GM12878 (cell line): ENCODE results near the gene MPV17. TPM values are rescaled to one million over a fixed set of nuclear protein-coding genes. Genes with fewer than 3 reads are reported as not detected.

Source experiments
- ATAC-seq: fragments of 200-7000 bp; cut with Tn5 transposase; 3 replicates; pipeline ENCODE4 v1.9.1; 2020; ENCODE audit warnings: mild to moderate bottlenecking, moderate library complexity
- BruUV-seq: library from RNA; stranded (reverse); fragments of 400-500 nt; replicated peaks from 2 replicates; lab custom pipeline; 2021; lab: Mats Ljungman, UMichigan
- CTCF ChIA-PET: fragments of 300-600 bp; sonication (Branson Sonifier 250); formaldehyde crosslinking; extraction: SDS; loops from one replicate; lab custom pipeline; 2021; ENCODE audit warnings: inconsistent platforms; lab: Yijun Ruan, JAX
- POLR2A ChIA-PET: fragments of 350-600 bp; formaldehyde crosslinking; extraction: SDS; loops from one replicate; lab custom pipeline; 2021; ENCODE audit warnings: inconsistent platforms; lab: Charles Lee
- RAD21 ChIA-PET: fragments of 300-600 bp; sonication (Branson Sonifier 250); formaldehyde crosslinking; loops from one replicate; lab custom pipeline; 2023; ENCODE audit warnings: antibody characterized with exemption; ENCODE audit not compliant: unreplicated experiment; lab: Charles Lee
- SMC1A ChIA-PET: fragments of 300-600 bp; sonication (Branson Sonifier 250); formaldehyde crosslinking; loops from one replicate; lab custom pipeline; 2023; ENCODE audit not compliant: unreplicated experiment, uncharacterized antibody; lab: Charles Lee
- DNase-seq: peaks from one replicate; pipeline ENCODE4 v3.0.0-alpha.2; 2011; ENCODE audit warnings: low read depth, low spot score
- FAIRE-seq: peaks from 3 replicates; lab custom pipeline; 2011; peaks lifted over from hg19 to GRCh38; lab: Jason Lieb, UNC
- H2AFZ ChIP-seq: 2 replicates; pipeline ENCODE4 v1.6.0; 2011; ENCODE audit warnings: low read depth, low read length, control low read depth; ENCODE audit not compliant: control insufficient read depth
- H3K27ac ChIP-seq: 2 replicates; pipeline ENCODE4 v1.5.1; 2011; ENCODE audit warnings: control low read depth; ENCODE audit not compliant: control insufficient read depth, insufficient read depth
- H3K27me3 ChIP-seq, 2 experiments: replicated peaks in 1 of 2; 2 replicates each; pipeline versions ENCODE4 v1.6.0 to v1.6.1; 2011; ENCODE audit warnings: low read length in 1 of 2; ENCODE audit not compliant: control insufficient read depth in 2 of 2, insufficient read depth in 2 of 2
- H3K36me3 ChIP-seq, 2 experiments: 2 replicates each; pipeline ENCODE4 v1.5.1; 2011; ENCODE audit warnings: low read length in 1 of 2; ENCODE audit not compliant: control insufficient read depth in 2 of 2, insufficient read depth in 2 of 2
- H3K4me1 ChIP-seq: 2 replicates; pipeline ENCODE4 v1.6.1; 2011; ENCODE audit warnings: mild to moderate bottlenecking, low read length, moderate library complexity, mixed read lengths; ENCODE audit not compliant: control insufficient read depth, insufficient read depth
- H3K4me2 ChIP-seq: 2 replicates; pipeline ENCODE4 v1.6.0; 2011; ENCODE audit warnings: control low read depth; ENCODE audit not compliant: control insufficient read depth, insufficient read depth
- H3K4me3 ChIP-seq: fragments of 200-600 bp; sonication (generic); 2 replicates; pipeline ENCODE4 v1.5.1; 2016
- H3K79me2 ChIP-seq: 2 replicates; pipeline ENCODE4 v1.6.0; 2011; ENCODE audit warnings: low read length; ENCODE audit not compliant: control insufficient read depth, insufficient read depth
- H3K9ac ChIP-seq: 2 replicates; pipeline ENCODE4 v1.8.0; 2011; ENCODE audit warnings: low read length, control low read depth, mixed read lengths; ENCODE audit not compliant: control insufficient read depth, insufficient read depth
- H3K9me3 ChIP-seq: replicated peaks from 3 replicates; pipeline ENCODE4 v1.5.1; 2011; ENCODE audit warnings: mild to moderate bottlenecking, low read length; ENCODE audit not compliant: control insufficient read depth, insufficient read depth
- H4K20me1 ChIP-seq: 2 replicates; pipeline ENCODE4 v1.6.0; 2011; ENCODE audit not compliant: control insufficient read depth, insufficient read depth
- CBX3 ChIP-seq: fragments of 200-600 bp; sonication (generic); IDR thresholded peaks from 2 replicates; pipeline ENCODE4 v1.6.1; 2016; ENCODE audit warnings: low read depth, borderline replicate concordance
- CREM ChIP-seq: IDR thresholded peaks from 2 replicates; pipeline ENCODE4 v1.6.1; 2014; ENCODE audit warnings: antibody characterized with exemption, low read depth
- EP300 ChIP-seq, 2 experiments: fragments of 150-350 bp in 1 of 2; IDR thresholded peaks; 2 replicates each; pipeline ENCODE4 v1.6.1; 2011 to 2012; ENCODE audit warnings: low read depth in 2 of 2, low read length in 2 of 2, borderline replicate concordance in 1 of 2, improper control_type of control experiment in 1 of 2, inconsistent platforms in 1 of 2; ENCODE audit not compliant: control insufficient read depth in 1 of 2
- HDGF ChIP-seq: fragments of 450-650 bp; IDR thresholded peaks from 2 replicates; pipeline ENCODE4 v1.6.1; 2016; ENCODE audit warnings: antibody characterized with exemption
- JUNB ChIP-seq: IDR thresholded peaks from 2 replicates; pipeline ENCODE4 v1.6.1; 2016; ENCODE audit warnings: antibody characterized with exemption, mild to moderate bottlenecking
- NFXL1 ChIP-seq: fragments of 450-650 bp; IDR thresholded peaks from 2 replicates; pipeline ENCODE4 v1.6.1; 2017; ENCODE audit warnings: antibody characterized with exemption, mild to moderate bottlenecking, borderline replicate concordance
- NRF1 ChIP-seq: conservative IDR thresholded peaks from 2 replicates; pipeline ENCODE4 v1.6.1; 2011; ENCODE audit warnings: mild to moderate bottlenecking, low read depth, low read length, improper control_type of control experiment
- RAD21 ChIP-seq: IDR thresholded peaks from 2 replicates; pipeline ENCODE4 v1.6.1; 2011; ENCODE audit warnings: mild to moderate bottlenecking, low read depth, low read length, moderate library complexity; ENCODE audit not compliant: insufficient read depth
- RBBP5 ChIP-seq: fragments of 200-600 bp; sonication (generic); conservative IDR thresholded peaks from 2 replicates; pipeline ENCODE4 v1.6.1; 2016
- RUNX3 ChIP-seq: IDR thresholded peaks from 2 replicates; pipeline ENCODE4 v1.6.1; 2012; ENCODE audit warnings: low read length, inconsistent platforms
- SMAD1 ChIP-seq: fragments of 450-650 bp; IDR thresholded peaks from 2 replicates; pipeline ENCODE4 v1.6.1; 2018; ENCODE audit warnings: mild to moderate bottlenecking, low read depth; ENCODE audit not compliant: partially characterized antibody
- SMAD5 ChIP-seq: IDR thresholded peaks from 2 replicates; pipeline ENCODE4 v1.6.1; 2016; ENCODE audit warnings: antibody characterized with exemption, low read depth
- TAF1 ChIP-seq: IDR thresholded peaks from 2 replicates; pipeline ENCODE4 v1.6.1; 2011; ENCODE audit warnings: mild to moderate bottlenecking, low read depth, low read length, borderline replicate concordance
- ZNF24 ChIP-seq: fragments of 450-650 bp; IDR thresholded peaks from 2 replicates; pipeline ENCODE4 v1.6.1; 2017; ENCODE audit warnings: antibody characterized with exemption, mild to moderate bottlenecking
- ZSCAN29 ChIP-seq: fragments of 450-650 bp; IDR thresholded peaks from 2 replicates; pipeline ENCODE4 v1.6.1; 2017; ENCODE audit warnings: mild to moderate bottlenecking, moderate library complexity
- WGBS: methylation state at CpG from one replicate; pipeline ENCODE4 v1.1.6; 2016; ENCODE audit warnings: low lambda C conversion rate; ENCODE audit not compliant: insufficient replicate concordance, insufficient coverage; ENCODE audit errors: missing lambda C conversion rate; 5-methylcytosine and 5-hydroxymethylcytosine counted together
- in situ Hi-C: fragments of 300-500 bp; cut with MboI; formaldehyde crosslinking; loops from 9 replicates; pipeline ENCODE4 v1.14.3; 2018; ENCODE audit warnings: mixed read lengths
- intact Hi-C: fragments of 100-400 bp; cut with micrococcal nuclease; formaldehyde crosslinking; loops from one replicate; pipeline ENCODE4 v1.14.2; 2022; ENCODE audit not compliant: unreplicated experiment
- polyA plus RNA-seq, 11 experiments: library from polyadenylated mRNA; depleted of rRNA in 4 of 11; unstranded in 6 of 11; stranded (reverse) in 5 of 11; fragments of >200 nt; fragmentation: Nextera tagmentation in 4 of 11; fragmentation: Illumina TruSeq in 1 of 11; extraction: Ambion mirVana in 4 of 11; extraction: Trizol in 1 of 11; gene quantifications; 1 replicate in 1 of 11; 2 replicates in 10 of 11; pipeline versions ENCODE4 v1.2.1 to v1.2.3, GENCODE V29; 2011 to 2016; ENCODE audit warnings: inconsistent platforms in 2 of 11, missing spikeins in 2 of 11, low read depth in 1 of 11
- total RNA-seq, 4 experiments: library from RNA; depleted of rRNA in 3 of 4; stranded (reverse); fragments of >200 nt in 3 of 4; fragmentation: Illumina TruSeq in 1 of 4; extraction: Trizol in 1 of 4; gene quantifications; 2 replicates each; pipeline versions ENCODE4 v1.2.1 to v1.2.3, GENCODE V29; 2013 to 2021
- TF ChIP-seq, protein P1 (sequence below): fragments of 450-650 bp; IDR thresholded peaks from 2 replicates; pipeline ENCODE4 v1.6.1; 2017; ENCODE audit warnings: antibody characterized with exemption, mild to moderate bottlenecking, moderate library complexity
- TF ChIP-seq, protein P2 (sequence below): IDR thresholded peaks from 2 replicates; pipeline ENCODE4 v1.6.1; 2012; ENCODE audit warnings: low read depth, low read length, improper control_type of control experiment
- TF ChIP-seq, protein P3 (sequence below): IDR thresholded peaks from 2 replicates; pipeline ENCODE4 v1.6.1; 2011; ENCODE audit warnings: low read depth, low read length, improper control_type of control experiment, borderline replicate concordance

The MPV17 gene
- total and polyA plus RNA-seq, 10 of the 15 experiments (the other 5 are each of a cell fraction or from before 2014, with no cell fraction given): 63.4 to 143 (median 89.0) TPM

DNA sequence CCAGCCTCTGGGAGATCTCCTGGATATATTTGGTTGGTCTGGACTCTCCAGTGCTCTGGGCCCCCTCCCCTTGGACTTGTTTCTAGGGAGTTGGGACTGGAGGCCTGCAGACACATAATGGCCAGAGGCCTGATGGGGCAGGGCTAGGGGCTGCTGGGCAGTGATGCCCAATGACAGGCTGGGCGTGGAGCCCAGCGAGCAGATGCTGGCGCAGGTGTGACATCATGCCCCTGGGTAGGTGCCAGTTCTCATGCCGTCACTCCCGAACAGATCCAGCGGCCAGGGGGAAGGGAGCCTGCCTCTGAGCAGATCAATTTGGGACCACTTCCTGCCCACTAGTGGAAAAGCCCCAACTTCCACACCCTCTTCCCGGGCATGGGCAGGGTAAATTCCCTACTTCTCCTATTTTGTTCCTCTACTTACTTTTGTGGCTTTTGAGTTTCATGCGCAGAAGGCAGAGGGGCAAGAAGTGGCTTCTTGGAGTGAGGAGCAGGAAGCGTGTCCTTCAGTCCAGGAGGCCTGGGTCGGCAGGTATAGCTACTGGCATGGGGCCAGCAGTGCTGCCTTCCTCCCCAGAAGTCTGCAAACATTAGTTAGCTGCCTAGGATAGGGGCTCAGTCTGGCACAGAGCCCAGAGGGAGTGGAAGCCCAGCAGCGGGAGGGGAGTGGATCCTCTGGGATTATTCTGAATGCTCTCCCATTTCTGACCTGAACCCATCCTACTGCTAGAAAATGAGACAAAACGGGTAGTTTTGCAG lies 6.1 kb downstream of the MPV17 start:
- ChIA-PET CTCF (interaction anchor here (0.7 to 2.2 kb wide), 3 partner anchors 13 to 397 kb away, joined by 3 to 9 read pairs (median 6); no protein-coding TSS in a partner anchor), RAD21 (no interaction called here), POLR2A (no interaction called here), SMC1A (interaction anchor here (0.6 to 1.2 kb wide), 2 partner anchors 23 to 28 kb away, joined by 3 read pairs; no protein-coding TSS in a partner anchor)
- no peak overlapping the region for H3K9ac ChIP-seq
- DNase-seq (no peak), FAIRE-seq (no peak), ATAC-seq (no peak)
- no peak overlapping the region for H3K4me2 ChIP-seq
- TF ChIP-seq NRF1 (no peak), SMAD5 (no peak), TAF1 (no peak), CREM (no peak), ZNF24 (no peak), SMAD1 (no peak), EP300 (IDR thresholded peaks at IDR 0.05; ENCODE audit: borderline replicate concordance in 1 of 2, control insufficient read depth in 1 of 2, low read depth in 2 of 2, low read length in 2 of 2) (no peak), RBBP5 (no peak), RUNX3 (no peak), HDGF (no peak), JUNB (no peak), NFXL1 (no peak), CBX3 (no peak), RAD21 (no peak), ZSCAN29 (no peak)
- TF ChIP-seq, protein P1, sequence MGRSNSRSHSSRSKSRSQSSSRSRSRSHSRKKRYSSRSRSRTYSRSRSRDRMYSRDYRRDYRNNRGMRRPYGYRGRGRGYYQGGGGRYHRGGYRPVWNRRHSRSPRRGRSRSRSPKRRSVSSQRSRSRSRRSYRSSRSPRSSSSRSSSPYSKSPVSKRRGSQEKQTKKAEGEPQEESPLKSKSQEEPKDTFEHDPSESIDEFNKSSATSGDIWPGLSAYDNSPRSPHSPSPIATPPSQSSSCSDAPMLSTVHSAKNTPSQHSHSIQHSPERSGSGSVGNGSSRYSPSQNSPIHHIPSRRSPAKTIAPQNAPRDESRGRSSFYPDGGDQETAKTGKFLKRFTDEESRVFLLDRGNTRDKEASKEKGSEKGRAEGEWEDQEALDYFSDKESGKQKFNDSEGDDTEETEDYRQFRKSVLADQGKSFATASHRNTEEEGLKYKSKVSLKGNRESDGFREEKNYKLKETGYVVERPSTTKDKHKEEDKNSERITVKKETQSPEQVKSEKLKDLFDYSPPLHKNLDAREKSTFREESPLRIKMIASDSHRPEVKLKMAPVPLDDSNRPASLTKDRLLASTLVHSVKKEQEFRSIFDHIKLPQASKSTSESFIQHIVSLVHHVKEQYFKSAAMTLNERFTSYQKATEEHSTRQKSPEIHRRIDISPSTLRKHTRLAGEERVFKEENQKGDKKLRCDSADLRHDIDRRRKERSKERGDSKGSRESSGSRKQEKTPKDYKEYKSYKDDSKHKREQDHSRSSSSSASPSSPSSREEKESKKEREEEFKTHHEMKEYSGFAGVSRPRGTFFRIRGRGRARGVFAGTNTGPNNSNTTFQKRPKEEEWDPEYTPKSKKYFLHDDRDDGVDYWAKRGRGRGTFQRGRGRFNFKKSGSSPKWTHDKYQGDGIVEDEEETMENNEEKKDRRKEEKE: no peak
- TF ChIP-seq, protein P2, sequence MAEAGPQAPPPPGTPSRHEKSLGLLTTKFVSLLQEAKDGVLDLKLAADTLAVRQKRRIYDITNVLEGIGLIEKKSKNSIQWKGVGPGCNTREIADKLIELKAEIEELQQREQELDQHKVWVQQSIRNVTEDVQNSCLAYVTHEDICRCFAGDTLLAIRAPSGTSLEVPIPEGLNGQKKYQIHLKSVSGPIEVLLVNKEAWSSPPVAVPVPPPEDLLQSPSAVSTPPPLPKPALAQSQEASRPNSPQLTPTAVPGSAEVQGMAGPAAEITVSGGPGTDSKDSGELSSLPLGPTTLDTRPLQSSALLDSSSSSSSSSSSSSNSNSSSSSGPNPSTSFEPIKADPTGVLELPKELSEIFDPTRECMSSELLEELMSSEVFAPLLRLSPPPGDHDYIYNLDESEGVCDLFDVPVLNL: no peak
- TF ChIP-seq, protein P3, sequence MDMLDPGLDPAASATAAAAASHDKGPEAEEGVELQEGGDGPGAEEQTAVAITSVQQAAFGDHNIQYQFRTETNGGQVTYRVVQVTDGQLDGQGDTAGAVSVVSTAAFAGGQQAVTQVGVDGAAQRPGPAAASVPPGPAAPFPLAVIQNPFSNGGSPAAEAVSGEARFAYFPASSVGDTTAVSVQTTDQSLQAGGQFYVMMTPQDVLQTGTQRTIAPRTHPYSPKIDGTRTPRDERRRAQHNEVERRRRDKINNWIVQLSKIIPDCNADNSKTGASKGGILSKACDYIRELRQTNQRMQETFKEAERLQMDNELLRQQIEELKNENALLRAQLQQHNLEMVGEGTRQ: no peak
- no TSS peak for BruUV-seq
- in situ Hi-C loops: no loop called here
- peaks cover 3% of the 10 kb centered on the region for H3K4me1 ChIP-seq
- intact Hi-C loops: no loop called here
- 79% methylated on average over 12 of the region's 12 CpGs for WGBS
- H3K27ac ChIP-seq: no peak overlapping the region
- H3K27me3 ChIP-seq: no peaks in the 10 kb centered on the region
- no peaks in the 10 kb centered on the region for H4K20me1 ChIP-seq
- H2AFZ ChIP-seq: no peak overlapping the region
- H3K4me3 ChIP-seq: no peak overlapping the region
- no peaks in the 10 kb centered on the region for H3K9me3 ChIP-seq
- H3K36me3 ChIP-seq: peaks cover 0 to 3% of the 10 kb centered on the region in 2 experiments; a peak in 2 of 4 replicates
- H3K79me2 ChIP-seq: peaks cover 9% of the 10 kb centered on the region
